Esophagus squamous epithelium (tissue), 4 donors: Measurements from ENCODE around the gene DHX30.

ENCODE experiments used
- POLR2A ChIP-seq, 4 donors: fragments of 450-650 bp; IDR thresholded peaks; one replicate each; pipeline ENCODE4 v1.6.1; 2017; ENCODE audit warnings: antibody characterized with exemption in 4 of 4, mild to moderate bottlenecking in 4 of 4, moderate library complexity in 3 of 4
- TF ChIP-seq, protein P1 (sequence below), 6 experiments: fragments of 450-650 bp in 4 of 6; fragments of 200-600 bp in 2 of 6; sonication (generic) in 2 of 6; IDR thresholded peaks; one replicate each; pipeline ENCODE4 v1.5.1; 2016 to 2019; ENCODE audit warnings: antibody characterized with exemption in 6 of 6, mild to moderate bottlenecking in 4 of 6, moderate library complexity in 4 of 6

DNA sequence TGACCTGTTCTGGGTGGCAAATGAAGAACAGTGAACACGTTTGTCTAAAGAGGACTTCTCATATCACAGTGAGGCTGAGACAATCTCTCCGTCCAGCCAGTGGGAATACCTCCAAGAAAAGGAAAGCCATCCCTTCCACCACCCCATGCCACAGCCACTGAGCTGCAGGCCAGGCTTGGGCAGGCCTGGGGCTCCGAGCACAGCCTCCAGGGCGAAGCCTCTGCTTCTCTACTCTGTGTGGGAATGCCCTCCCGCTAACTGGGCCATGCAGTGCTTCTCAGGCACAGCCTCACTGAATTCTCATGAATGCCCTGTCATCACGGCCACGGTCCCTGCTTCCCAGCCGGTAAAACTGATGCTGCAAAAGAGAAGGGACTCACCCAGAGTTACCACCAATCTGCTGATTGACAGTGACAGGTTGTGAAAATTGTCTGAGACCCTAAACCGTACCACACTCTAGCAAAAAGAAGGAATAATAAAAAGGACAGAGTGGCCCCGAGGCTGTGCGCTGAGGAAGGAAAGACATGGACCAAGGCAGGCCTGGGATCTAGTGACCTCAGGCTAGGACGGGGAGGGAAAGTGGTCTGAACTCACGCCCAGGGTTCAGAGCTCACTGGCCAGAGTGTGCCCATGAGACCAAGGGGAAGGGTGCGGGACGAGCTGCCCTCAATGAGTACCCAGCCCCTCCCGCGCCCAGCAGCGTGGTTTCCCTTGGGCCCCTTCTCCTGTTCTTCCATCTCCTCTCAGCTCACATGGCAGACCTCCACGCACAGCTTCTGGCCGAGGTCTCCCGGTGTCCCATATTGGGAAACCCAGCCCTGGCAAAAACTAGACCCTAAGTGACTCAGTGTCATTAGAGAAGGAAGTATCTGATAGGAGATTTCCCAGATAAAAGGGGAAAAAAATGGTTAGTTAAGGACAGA lies 52.8 kb downstream of the DHX30 start:
- TF ChIP-seq, protein P1, sequence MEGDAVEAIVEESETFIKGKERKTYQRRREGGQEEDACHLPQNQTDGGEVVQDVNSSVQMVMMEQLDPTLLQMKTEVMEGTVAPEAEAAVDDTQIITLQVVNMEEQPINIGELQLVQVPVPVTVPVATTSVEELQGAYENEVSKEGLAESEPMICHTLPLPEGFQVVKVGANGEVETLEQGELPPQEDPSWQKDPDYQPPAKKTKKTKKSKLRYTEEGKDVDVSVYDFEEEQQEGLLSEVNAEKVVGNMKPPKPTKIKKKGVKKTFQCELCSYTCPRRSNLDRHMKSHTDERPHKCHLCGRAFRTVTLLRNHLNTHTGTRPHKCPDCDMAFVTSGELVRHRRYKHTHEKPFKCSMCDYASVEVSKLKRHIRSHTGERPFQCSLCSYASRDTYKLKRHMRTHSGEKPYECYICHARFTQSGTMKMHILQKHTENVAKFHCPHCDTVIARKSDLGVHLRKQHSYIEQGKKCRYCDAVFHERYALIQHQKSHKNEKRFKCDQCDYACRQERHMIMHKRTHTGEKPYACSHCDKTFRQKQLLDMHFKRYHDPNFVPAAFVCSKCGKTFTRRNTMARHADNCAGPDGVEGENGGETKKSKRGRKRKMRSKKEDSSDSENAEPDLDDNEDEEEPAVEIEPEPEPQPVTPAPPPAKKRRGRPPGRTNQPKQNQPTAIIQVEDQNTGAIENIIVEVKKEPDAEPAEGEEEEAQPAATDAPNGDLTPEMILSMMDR (IDR thresholded peaks at IDR 0.05), result no peak
- TF ChIP-seq POLR2A (IDR thresholded peaks at IDR 0.05), result no peak
